ENCODE measurements around the gene OSGEP. TPM values are rescaled to one million over a fixed set of nuclear protein-coding genes. Genes with fewer than 3 reads are reported as not detected.

The OSGEP gene
- total RNA-seq, 1 donor from 2014 or later = 69.8 TPM

DNA sequence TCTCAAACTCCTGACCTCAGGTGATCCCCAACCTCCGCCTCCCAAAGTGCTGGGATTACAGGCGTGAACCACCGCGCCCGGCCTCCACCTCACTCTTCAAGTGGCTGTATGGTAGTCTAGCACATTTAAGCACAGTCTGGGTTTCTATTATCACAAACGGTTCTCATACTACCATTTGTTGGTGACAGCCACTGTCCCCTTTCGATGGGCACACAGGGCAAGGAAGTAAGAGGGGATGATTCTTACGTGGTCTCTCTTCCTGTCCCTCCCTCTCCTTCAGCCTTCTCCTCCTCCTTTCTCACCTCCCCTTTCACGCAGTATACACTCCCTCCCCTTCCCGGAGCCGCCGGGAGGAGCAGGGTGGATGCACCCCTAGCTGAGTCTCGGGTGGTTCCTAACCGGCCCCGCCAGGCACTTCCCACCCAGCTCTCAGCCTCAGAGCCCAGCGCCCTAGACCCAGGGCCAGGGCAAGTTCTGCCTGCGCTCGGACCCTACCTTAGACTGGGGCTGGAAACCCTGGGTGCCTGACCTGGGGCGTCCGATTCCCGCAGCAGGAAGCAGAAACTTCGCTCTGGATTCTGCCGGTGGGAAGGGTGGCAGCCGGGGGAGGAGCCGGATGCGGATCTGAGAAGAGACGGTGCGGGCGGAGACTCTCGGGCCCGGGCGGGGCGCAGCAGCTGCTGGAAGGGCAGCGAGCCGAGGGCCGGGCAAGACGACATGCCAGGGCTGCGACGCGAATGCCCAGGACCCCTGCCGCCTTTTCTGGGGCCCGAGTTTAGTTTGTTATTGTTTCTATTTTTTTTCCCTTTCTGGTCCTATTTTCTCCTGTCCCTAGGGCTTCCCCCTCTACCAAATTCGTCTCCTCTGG, 41.5 kb downstream of the OSGEP start, which contains the start of gene TEP1:
TSS of gene TEP1 (minus strand) at position 626 of the 868 bp plus-strand sequence. CDS start 5,062 bp downstream, outside the sequence.
- Mint-ChIP-seq H3K4me1 (peaks cover 44% of the 10 kb centered on the region), H3K4me3 (peak within 1 kb of the TSS; percentile 97), H3K9me3 (no peaks in the 10 kb centered on the region), H3K36me3 (ENCODE audit: low read depth) (peaks cover 13% of the 10 kb centered on the region), H3K27ac (peak within 1 kb of the TSS; percentile 96), H3K27me3 (no peaks in the 10 kb centered on the region)
- peak; percentile 93 for DNase-seq
- intact Hi-C loops (cut with micrococcal nuclease) = loop anchor here (1.0 to 5.0 kb wide), 7 partner anchors 12 to 269 kb away; partner anchors contain the start of genes APEX1 and RNASE4

DNA sequence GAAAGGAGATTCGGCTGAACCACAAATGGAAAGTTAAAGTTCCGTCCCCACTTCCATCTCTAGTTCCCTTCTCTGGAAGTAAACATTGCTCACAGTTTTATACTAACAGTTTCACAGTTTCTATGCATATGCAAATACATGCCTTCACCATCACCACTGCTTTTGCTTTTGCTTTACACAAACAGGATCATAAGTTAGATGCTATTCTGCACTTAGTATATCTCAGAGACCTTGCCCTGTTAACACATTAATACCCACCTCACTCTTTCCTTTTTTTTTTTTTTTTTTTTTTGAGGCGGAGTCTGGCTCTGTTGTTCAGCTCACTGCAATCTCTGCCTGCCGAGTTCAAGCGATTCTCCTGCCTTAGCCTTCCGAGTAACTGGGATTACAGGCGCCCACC, 42.2 kb downstream of the OSGEP start:
- peak overlapping the region; percentile 97 for H3K4me3 Mint-ChIP-seq
- intact Hi-C loops (cut with micrococcal nuclease) = loop anchor here (1.0 to 5.0 kb wide), 5 partner anchors 14 to 270 kb away; partner anchors contain the start of gene RNASE4
- peaks cover 20% of the 10 kb centered on the region for H3K36me3 Mint-ChIP-seq (ENCODE audit: low read depth)
- no peaks in the 10 kb centered on the region for H3K9me3 Mint-ChIP-seq
- DNase-seq = peak; percentile 67
- H3K27ac Mint-ChIP-seq = peak overlapping the region; percentile 96
- peaks cover 47% of the 10 kb centered on the region for H3K4me1 Mint-ChIP-seq
- no peaks in the 10 kb centered on the region for H3K27me3 Mint-ChIP-seq

DNA sequence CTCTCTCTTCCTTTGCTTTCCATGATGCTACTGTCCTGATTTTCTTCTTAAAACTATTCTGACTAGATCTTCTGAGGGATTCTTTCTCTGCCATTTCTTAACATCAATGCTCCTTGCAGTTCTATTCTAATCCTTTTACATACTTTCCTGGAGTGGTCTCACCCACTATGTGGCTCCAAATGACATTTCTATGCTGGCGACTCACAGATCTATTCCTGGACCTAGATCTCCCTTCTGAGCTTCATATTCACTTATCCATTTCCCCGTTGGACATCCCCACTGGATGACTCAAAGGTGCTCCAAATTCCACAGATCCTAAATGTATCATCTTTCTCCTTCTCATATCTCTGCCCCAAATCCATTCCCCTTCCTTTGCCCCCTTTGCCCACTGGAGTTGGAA, 45.4 kb downstream of the OSGEP start:
- Mint-ChIP-seq H3K27me3 (no peaks in the 10 kb centered on the region), H3K27ac (no peak overlapping the region), H3K4me3 (no peak overlapping the region), H3K4me1 (peaks cover 48% of the 10 kb centered on the region), H3K9me3 (no peaks in the 10 kb centered on the region), H3K36me3 (ENCODE audit: low read depth) (peaks cover 48% of the 10 kb centered on the region)
- intact Hi-C loops (cut with micrococcal nuclease) = no loop called here
- DNase-seq = no peak

GRCh38 chr14:20403521-20403920, 51.1 kb downstream of the OSGEP start:
- Mint-ChIP-seq H3K36me3 (ENCODE audit: low read depth) (peaks cover 77% of the 10 kb centered on the region), H3K27ac (peak overlapping the region; percentile 31), H3K9me3 (no peaks in the 10 kb centered on the region), H3K4me1 (peaks cover 33% of the 10 kb centered on the region), H3K27me3 (no peaks in the 10 kb centered on the region), H3K4me3 (no peak overlapping the region)
- no peak for DNase-seq
- intact Hi-C loops (cut with micrococcal nuclease) = no loop called here

DNA sequence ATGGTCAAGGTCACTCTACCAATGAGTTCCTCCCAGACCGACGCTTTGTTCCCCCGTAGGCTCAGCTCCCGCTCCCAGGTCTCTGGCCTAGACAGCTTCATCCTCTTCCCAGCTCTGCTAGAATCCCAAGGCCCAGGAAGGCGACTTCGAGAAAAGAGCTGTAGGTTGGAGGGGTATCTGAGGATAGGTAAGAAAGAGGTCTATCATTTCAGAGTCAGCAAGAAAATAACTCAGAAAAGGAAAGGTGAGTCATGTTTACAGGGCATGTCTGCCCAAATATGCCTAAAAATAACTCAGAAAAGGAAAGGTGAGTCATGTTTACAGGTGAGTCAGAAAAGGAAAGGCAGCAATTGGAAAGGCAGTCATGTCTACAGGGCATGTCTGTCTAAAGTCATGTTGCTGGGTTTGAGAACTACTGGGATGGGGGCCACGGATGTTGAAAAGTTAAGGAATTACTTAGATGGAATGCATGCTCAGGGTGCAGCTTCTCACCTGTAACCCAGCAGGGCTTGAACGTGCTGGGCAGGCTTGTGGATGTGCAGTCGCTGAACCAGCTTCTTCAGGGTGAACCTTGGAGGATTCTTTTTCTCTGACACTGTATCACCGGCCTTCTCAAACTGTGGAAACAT, 53.5 kb downstream of the OSGEP start:
- H3K4me1 Mint-ChIP-seq = peaks cover 25% of the 10 kb centered on the region
- intact Hi-C loops (cut with micrococcal nuclease) = loop anchor here (1.0 to 2.0 kb wide), 2 partner anchors 12 to 58 kb away; partner anchors contain the start of genes PARP2 and TEP1
- H3K27ac Mint-ChIP-seq = peak overlapping the region; percentile 96
- DNase-seq = no peak
- H3K36me3 Mint-ChIP-seq (ENCODE audit: low read depth) = peaks cover 66% of the 10 kb centered on the region
- H3K4me3 Mint-ChIP-seq = peak overlapping the region; percentile 68
- H3K27me3 Mint-ChIP-seq = no peaks in the 10 kb centered on the region
- H3K9me3 Mint-ChIP-seq = no peaks in the 10 kb centered on the region

- intact Hi-C loops (cut with micrococcal nuclease) = loop anchor here (2.0 kb wide), 1 partner anchor 58 kb away; the partner anchor contains the start of gene PARP2
- Mint-ChIP-seq H3K4me3 (peak overlapping the region; percentile 68), H3K9me3 (no peaks in the 10 kb centered on the region)
These were observed 54.0 kb downstream of the OSGEP start for GRCh38 chr14:20400589-20400964.

DNA sequence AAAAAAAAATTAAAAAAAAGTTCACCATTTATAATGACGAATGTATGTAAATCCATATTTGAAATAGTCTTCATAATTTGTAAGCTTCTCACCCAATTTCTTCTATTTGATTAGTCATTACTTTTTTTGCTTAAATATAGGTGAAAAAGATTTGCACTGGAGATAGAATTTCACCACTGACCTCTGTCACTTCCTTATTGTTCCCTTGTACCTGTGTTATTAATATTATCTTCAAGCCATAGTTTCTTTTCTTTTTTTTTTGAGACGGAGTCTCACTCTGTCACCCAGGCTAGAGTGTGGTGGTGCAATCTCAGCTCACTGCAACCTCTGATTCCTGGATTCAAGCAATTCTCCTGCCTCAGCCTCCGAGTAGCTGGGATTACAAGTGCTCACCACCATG, 57.1 kb downstream of the OSGEP start:
- Mint-ChIP-seq H3K4me1 (peaks cover 18% of the 10 kb centered on the region), H3K27me3 (no peaks in the 10 kb centered on the region), H3K27ac (peak overlapping the region; percentile 29), H3K9me3 (no peaks in the 10 kb centered on the region), H3K36me3 (ENCODE audit: low read depth) (peaks cover 54% of the 10 kb centered on the region), H3K4me3 (no peak overlapping the region)
- no peak for DNase-seq
- intact Hi-C loops (cut with micrococcal nuclease) = no loop called here

More at GRCh38 chr14:20400589-20400964, 54.0 kb downstream of the OSGEP start:
- Mint-ChIP-seq H3K27me3 (no peaks in the 10 kb centered on the region), H3K4me1 (peaks cover 24% of the 10 kb centered on the region), H3K27ac (peak overlapping the region; percentile 96), H3K36me3 (ENCODE audit: low read depth) (peaks cover 66% of the 10 kb centered on the region)
- no peak for DNase-seq

Other genes with a start within 250 kb of the OSGEP start
- not detected in 2 replicates for gene OR11H6, start 231.1 kb downstream of the OSGEP start, total RNA-seq
- gene OR11H7, start 225.8 kb downstream of the OSGEP start, total RNA-seq = not detected in 2 replicates
- gene OR11H4, start 215.5 kb downstream of the OSGEP start, total RNA-seq = not detected in 2 replicates
- 36.2 and 39.7 TPM in 2 replicates for gene TTC5, start 148.9 kb downstream of the OSGEP start, total RNA-seq
- 60.5 and 61.8 TPM in 2 replicates for gene CCNB1IP1, start 121.5 kb downstream of the OSGEP start, total RNA-seq
- gene PARP2, start 111.2 kb downstream of the OSGEP start, total RNA-seq = 32.0 and 33.1 TPM in 2 replicates
- gene TEP1, start 41.3 kb downstream of the OSGEP start, total RNA-seq = 34.6 and 35.8 TPM in 2 replicates
- gene KLHL33, start 18.6 kb downstream of the OSGEP start, total RNA-seq = 0.09 TPM in 1 of 2 replicates, not detected in the other
- 239 and 242 TPM in 2 replicates for gene APEX1, start 414 bp upstream of the OSGEP start, total RNA-seq
- 29.5 and 30.7 TPM in 2 replicates for gene PIP4P1, start 6.6 kb upstream of the OSGEP start, total RNA-seq
- 155 and 158 TPM in 2 replicates for gene PNP, start 14.6 kb upstream of the OSGEP start, total RNA-seq
- 0.47 and 0.50 TPM in 2 replicates for gene RNASE10, start 50.7 kb upstream of the OSGEP start, total RNA-seq
- gene RNASE9, start 106.2 kb upstream of the OSGEP start, total RNA-seq = not detected in 2 replicates
- gene RNASE11, start 133.2 kb upstream of the OSGEP start, total RNA-seq = not detected in 2 replicates
- not detected in 2 replicates for gene RNASE12, start 136.6 kb upstream of the OSGEP start, total RNA-seq
- gene OR6S1, start 186.9 kb upstream of the OSGEP start, total RNA-seq = not detected in 2 replicates
- 0.24 and 0.26 TPM in 2 replicates for gene RNASE4, start 229.7 kb upstream of the OSGEP start, total RNA-seq
- not detected in 2 replicates for gene ANG, start 234.0 kb upstream of the OSGEP start, total RNA-seq

Measured in activated CD4-positive, alpha-beta T cell treated with anti-CD3 and anti-CD28 coated beads, Interleukin-2, amount 10 ng/mL, durations not matched to agents 24 days and 14 days (primary cell).